ENCODE measurements around the gene MTM1.

The MTM1 gene

DNA sequence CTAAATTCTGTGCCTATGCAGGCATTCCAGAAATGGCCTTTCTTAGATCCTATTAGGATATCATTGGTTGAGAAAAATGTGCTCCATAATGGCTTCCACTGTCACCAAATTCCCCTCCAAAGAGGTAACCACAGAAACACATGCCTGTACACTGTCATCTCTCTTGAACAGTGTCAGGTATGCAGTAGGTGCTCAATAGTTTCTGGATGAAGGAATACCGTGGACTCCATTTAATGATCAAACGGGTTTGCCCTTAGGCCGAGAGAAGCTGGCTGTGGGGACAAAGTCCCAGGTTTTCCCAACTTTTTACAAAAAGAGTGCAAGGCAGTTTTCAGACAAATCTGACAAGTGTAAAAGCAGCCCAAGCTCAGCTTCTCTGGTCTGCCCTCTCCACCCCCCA is 16.5 kb upstream of the MTM1 start:
- DNase-seq = no peak
- ChIA-PET CTCF (interaction anchor here (1.1 kb wide), 1 partner anchor 12 kb away, joined by 3 read pairs; no protein-coding TSS in a partner anchor), POLR2A (no interaction called here)
- H3K4me3 ChIP-seq (ENCODE audit: control insufficient read depth in 1 of 7, extremely low read depth in 1 of 7, insufficient read depth in 4 of 7, low read depth in 2 of 7, low read length in 6 of 7) = no peak overlapping the region
- H3K27me3 ChIP-seq (replicated peaks in 2 of 5; ENCODE audit: control insufficient read depth in 4 of 5, insufficient read depth in 5 of 5, low read length in 4 of 5) = peaks cover 0 to 3% (median 0%) of the 10 kb centered on the region in 5 experiments
- H3K4me1 ChIP-seq (ENCODE audit: control extremely low read depth in 1 of 4, control insufficient read depth in 4 of 4, insufficient read depth in 4 of 4, low read length in 3 of 4) = peaks cover 0 to 13% (median 9%) of the 10 kb centered on the region in 4 experiments
- H3K27ac ChIP-seq (ENCODE audit: insufficient read depth in 1 of 2, low read depth in 1 of 2, low read length in 2 of 2, poor library complexity in 1 of 2, severe bottlenecking in 2 of 2) = no peak overlapping the region
- no peaks in the 10 kb centered on the region for H3K36me3 ChIP-seq (ENCODE audit: control insufficient read depth in 4 of 4, insufficient read depth in 4 of 4, low read length in 3 of 4)
- 92% methylated on average over 3 of the region's 3 CpGs for WGBS (ENCODE audit: insufficient coverage)
- no peaks in the 10 kb centered on the region for H3K9me3 ChIP-seq (ENCODE audit: control extremely low read depth in 1 of 5, control insufficient read depth in 4 of 5, insufficient read depth in 2 of 5, low read depth in 1 of 5, low read length in 4 of 5)

DNA sequence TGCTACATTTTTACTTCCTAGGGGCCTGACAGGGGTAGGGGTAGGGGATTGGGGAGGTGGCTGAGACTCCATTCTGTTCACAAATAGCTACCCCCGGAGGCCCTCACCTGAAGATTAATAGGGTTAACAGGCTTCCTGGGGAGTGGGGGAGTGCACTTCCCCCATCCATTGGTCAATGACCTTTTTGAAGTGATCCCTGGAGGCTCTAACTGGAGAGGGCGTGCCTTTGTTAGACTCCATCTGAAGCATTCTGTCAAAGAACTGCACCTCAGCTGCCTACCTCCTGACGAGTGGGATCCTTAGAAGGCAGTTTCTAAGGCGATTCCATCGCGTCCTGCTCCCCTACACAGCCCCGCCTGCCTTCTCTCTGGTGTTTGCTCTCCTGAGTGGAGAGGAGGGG is 10.0 kb upstream of the MTM1 start:
- H3K4me3 ChIP-seq (ENCODE audit: control insufficient read depth in 1 of 7, extremely low read depth in 1 of 7, insufficient read depth in 4 of 7, low read depth in 2 of 7, low read length in 6 of 7) = no peak overlapping the region
- no peaks in the 10 kb centered on the region for H3K9me3 ChIP-seq (ENCODE audit: control extremely low read depth in 1 of 5, control insufficient read depth in 4 of 5, insufficient read depth in 2 of 5, low read depth in 1 of 5, low read length in 4 of 5)
- CTCF ChIA-PET = interaction anchor here (1.2 kb wide), 1 partner anchor 14 kb away, joined by 3 read pairs; no protein-coding TSS in a partner anchor
- no peaks in the 10 kb centered on the region for H3K4me1 ChIP-seq (ENCODE audit: control extremely low read depth in 1 of 4, control insufficient read depth in 4 of 4, insufficient read depth in 4 of 4, low read length in 3 of 4)
- H3K27ac ChIP-seq (ENCODE audit: insufficient read depth in 1 of 2, low read depth in 1 of 2, low read length in 2 of 2, poor library complexity in 1 of 2, severe bottlenecking in 2 of 2) = no peak overlapping the region
- WGBS (ENCODE audit: insufficient coverage) = 75% methylated on average over 1 of the region's 7 CpGs
- H3K27me3 ChIP-seq (replicated peaks in 2 of 5; ENCODE audit: control insufficient read depth in 4 of 5, insufficient read depth in 5 of 5, low read length in 4 of 5) = no peaks in the 10 kb centered on the region
- no peaks in the 10 kb centered on the region for H3K36me3 ChIP-seq (ENCODE audit: control insufficient read depth in 4 of 4, insufficient read depth in 4 of 4, low read length in 3 of 4)
- POLR2A ChIA-PET = no interaction called here
- no peak for DNase-seq

DNA sequence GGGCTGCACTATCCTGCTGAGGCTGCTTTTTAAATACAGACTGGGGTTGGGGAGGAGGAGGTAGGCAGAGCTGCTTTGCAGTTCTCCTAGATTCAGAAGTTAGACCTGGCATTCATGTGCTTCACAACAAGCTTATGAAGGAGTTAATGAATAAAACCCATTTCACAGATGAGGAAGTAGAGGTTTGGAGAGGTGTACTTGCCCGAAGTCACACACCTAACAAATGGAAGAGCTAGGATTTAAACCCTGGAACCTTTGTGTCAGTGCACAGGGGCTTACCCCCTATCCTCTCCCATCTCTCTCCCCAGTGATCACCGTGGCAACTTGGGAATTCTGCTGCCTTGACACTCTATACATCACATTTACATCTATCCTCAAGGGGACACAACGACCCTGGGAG is 3.6 kb upstream of the MTM1 start:
- H3K36me3 ChIP-seq (ENCODE audit: control insufficient read depth in 4 of 4, insufficient read depth in 4 of 4, low read length in 3 of 4) = no peaks in the 10 kb centered on the region
- no peak for DNase-seq
- H3K4me1 ChIP-seq (ENCODE audit: control extremely low read depth in 1 of 4, control insufficient read depth in 4 of 4, insufficient read depth in 4 of 4, low read length in 3 of 4) = peaks cover 4 to 7% (median 5%) of the 10 kb centered on the region in 4 experiments
- ChIA-PET CTCF (no interaction called here), POLR2A (no interaction called here)
- H3K9me3 ChIP-seq (ENCODE audit: control extremely low read depth in 1 of 5, control insufficient read depth in 4 of 5, insufficient read depth in 2 of 5, low read depth in 1 of 5, low read length in 4 of 5) = no peaks in the 10 kb centered on the region
- 40% methylated on average over 1 of the region's 3 CpGs for WGBS (ENCODE audit: insufficient coverage)
- H3K27ac ChIP-seq (ENCODE audit: insufficient read depth in 1 of 2, low read depth in 1 of 2, low read length in 2 of 2, poor library complexity in 1 of 2, severe bottlenecking in 2 of 2) = no peak overlapping the region
- peaks cover 0 to 6% (median 0%) of the 10 kb centered on the region in 5 experiments for H3K27me3 ChIP-seq (replicated peaks in 2 of 5; ENCODE audit: control insufficient read depth in 4 of 5, insufficient read depth in 5 of 5, low read length in 4 of 5)
- no peak overlapping the region for H3K4me3 ChIP-seq (ENCODE audit: control insufficient read depth in 1 of 7, extremely low read depth in 1 of 7, insufficient read depth in 4 of 7, low read depth in 2 of 7, low read length in 6 of 7)

DNA sequence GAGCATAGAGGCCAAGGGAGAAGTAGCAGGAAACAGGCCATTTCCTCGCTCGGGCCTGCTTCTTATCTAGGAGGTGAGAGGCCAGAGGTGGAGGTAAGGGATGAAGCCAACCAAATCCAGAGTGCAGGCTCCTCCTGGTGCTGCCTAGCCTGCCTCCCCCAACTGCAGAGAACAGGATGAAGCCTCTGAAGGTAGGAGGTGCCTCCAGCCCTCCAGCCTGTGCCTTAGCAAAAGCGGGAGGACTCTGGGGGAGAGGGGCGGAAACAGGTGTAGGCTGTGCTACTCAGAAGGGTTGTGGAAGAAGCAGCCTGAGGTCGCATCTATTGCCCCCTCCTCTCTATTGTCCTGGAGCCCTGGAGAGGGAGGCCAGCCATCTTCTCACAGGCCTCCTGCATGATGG is 2.9 kb upstream of the MTM1 start:
- CTCF ChIA-PET = no interaction called here
- no peaks in the 10 kb centered on the region for H3K9me3 ChIP-seq (ENCODE audit: control extremely low read depth in 1 of 5, control insufficient read depth in 4 of 5, insufficient read depth in 2 of 5, low read depth in 1 of 5, low read length in 4 of 5)

DNA sequence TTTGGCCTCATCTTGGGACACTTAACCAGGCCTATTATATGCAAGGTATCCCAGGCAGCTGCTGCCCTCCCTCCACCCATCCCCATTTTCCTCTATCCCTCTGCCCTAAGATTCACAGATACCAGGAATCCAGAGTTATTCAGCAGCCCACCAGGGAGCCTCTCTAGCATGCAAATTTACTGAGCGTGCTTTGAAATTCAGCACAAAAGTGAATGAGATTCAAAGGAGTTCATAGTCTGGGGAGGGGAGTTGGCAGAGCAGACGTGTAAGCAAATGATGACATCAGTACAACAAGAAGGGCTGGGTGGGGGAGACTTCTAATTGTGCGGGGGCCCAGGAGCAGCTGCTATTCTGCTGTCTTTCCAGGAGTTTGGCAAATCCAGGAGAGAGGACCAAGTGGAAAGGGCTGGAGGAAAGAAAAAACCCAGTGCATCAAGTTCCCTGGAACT is 1.7 kb upstream of the MTM1 start:
- no peaks in the 10 kb centered on the region for H3K9me3 ChIP-seq (ENCODE audit: control extremely low read depth in 1 of 5, control insufficient read depth in 4 of 5, insufficient read depth in 2 of 5, low read depth in 1 of 5, low read length in 4 of 5)
- H3K4me3 ChIP-seq (ENCODE audit: control insufficient read depth in 1 of 7, extremely low read depth in 1 of 7, insufficient read depth in 4 of 7, low read depth in 2 of 7, low read length in 6 of 7) = no peak overlapping the region
- 70% methylated on average over 3 of the region's 3 CpGs for WGBS (ENCODE audit: insufficient coverage)
- H3K4me1 ChIP-seq (ENCODE audit: control extremely low read depth in 1 of 4, control insufficient read depth in 4 of 4, insufficient read depth in 4 of 4, low read length in 3 of 4) = peaks cover 11 to 22% (median 19%) of the 10 kb centered on the region in 4 experiments
- POLR2A ChIA-PET = no interaction called here
- DNase-seq = no peak
- CTCF ChIA-PET = interaction anchor here (1.5 kb wide), 1 partner anchor 23 kb away, joined by 4 read pairs; no protein-coding TSS in a partner anchor
- no peak overlapping the region for H3K27ac ChIP-seq (ENCODE audit: insufficient read depth in 1 of 2, low read depth in 1 of 2, low read length in 2 of 2, poor library complexity in 1 of 2, severe bottlenecking in 2 of 2)
- H3K36me3 ChIP-seq (ENCODE audit: control insufficient read depth in 4 of 4, insufficient read depth in 4 of 4, low read length in 3 of 4) = no peaks in the 10 kb centered on the region
- H3K27me3 ChIP-seq (replicated peaks in 2 of 5; ENCODE audit: control insufficient read depth in 4 of 5, insufficient read depth in 5 of 5, low read length in 4 of 5) = peaks cover 0 to 6% (median 0%) of the 10 kb centered on the region in 5 experiments

More for the DNA sequence above, 2.9 kb upstream of the MTM1 start:
- DNase-seq = no peak
- Histone ChIP-seq H3K4me1 (ENCODE audit: control extremely low read depth in 1 of 4, control insufficient read depth in 4 of 4, insufficient read depth in 4 of 4, low read length in 3 of 4) (peaks cover 10 to 12% (median 11%) of the 10 kb centered on the region in 4 experiments), H3K27ac (ENCODE audit: insufficient read depth in 1 of 2, low read depth in 1 of 2, low read length in 2 of 2, poor library complexity in 1 of 2, severe bottlenecking in 2 of 2) (no peak overlapping the region), H3K4me3 (ENCODE audit: control insufficient read depth in 1 of 7, extremely low read depth in 1 of 7, insufficient read depth in 4 of 7, low read depth in 2 of 7, low read length in 6 of 7) (no peak overlapping the region), H3K27me3 (replicated peaks in 2 of 5; ENCODE audit: control insufficient read depth in 4 of 5, insufficient read depth in 5 of 5, low read length in 4 of 5) (peaks cover 0 to 6% (median 0%) of the 10 kb centered on the region in 5 experiments), H3K36me3 (ENCODE audit: control insufficient read depth in 4 of 4, insufficient read depth in 4 of 4, low read length in 3 of 4) (no peaks in the 10 kb centered on the region)
- POLR2A ChIA-PET = no interaction called here
- 100% methylated on average over 4 of the region's 5 CpGs for WGBS (ENCODE audit: insufficient coverage)

DNA sequence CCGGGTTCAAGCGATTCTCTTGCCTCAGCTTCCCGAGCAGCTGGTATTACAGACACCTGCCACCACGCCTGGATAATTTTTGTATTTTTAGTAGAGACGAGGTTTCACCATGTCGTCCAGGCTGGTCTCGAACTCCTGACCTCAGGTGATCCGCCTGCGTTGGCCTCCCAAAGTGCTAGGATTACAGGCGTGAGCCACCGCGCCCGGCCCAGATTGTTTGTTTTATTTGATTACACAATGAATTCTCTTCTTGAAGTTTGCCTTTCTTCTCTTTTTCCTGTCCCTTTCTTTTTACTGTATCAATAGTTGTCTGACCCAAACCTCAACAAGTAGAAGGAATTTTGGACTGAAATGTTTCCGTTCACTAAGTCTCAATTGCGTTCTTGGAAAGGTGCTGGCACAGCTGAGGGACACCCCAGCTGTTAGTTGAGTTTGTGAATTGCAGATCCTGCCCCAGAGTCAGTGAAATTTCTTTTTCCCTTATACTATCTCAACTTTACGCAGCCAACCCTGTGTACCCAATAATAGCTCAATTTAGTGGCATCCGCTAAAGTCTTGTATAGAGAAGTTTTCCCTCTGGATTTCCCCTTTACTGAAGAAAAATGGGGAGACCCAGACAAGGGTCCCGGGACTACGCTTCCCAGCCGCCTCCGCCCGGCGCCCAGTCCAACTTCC is 639 bp upstream of the MTM1 start:
- peak overlapping the region in 4 of 7 experiments; percentile 26 to 60 (median 44) for H3K4me3 ChIP-seq (ENCODE audit: control insufficient read depth in 1 of 7, extremely low read depth in 1 of 7, insufficient read depth in 4 of 7, low read depth in 2 of 7, low read length in 6 of 7)
- no peaks in the 10 kb centered on the region for H3K36me3 ChIP-seq (ENCODE audit: control insufficient read depth in 4 of 4, insufficient read depth in 4 of 4, low read length in 3 of 4)
- ChIA-PET CTCF (no interaction called here), POLR2A (no interaction called here)
- no peak overlapping the region for H3K27ac ChIP-seq (ENCODE audit: insufficient read depth in 1 of 2, low read depth in 1 of 2, low read length in 2 of 2, poor library complexity in 1 of 2, severe bottlenecking in 2 of 2)
- no peak for DNase-seq
- 68% methylated on average over 21 of the region's 23 CpGs for WGBS (ENCODE audit: insufficient coverage)
- no peaks in the 10 kb centered on the region for H3K9me3 ChIP-seq (ENCODE audit: control extremely low read depth in 1 of 5, control insufficient read depth in 4 of 5, insufficient read depth in 2 of 5, low read depth in 1 of 5, low read length in 4 of 5)
- peaks cover 17 to 32% (median 27%) of the 10 kb centered on the region in 4 experiments for H3K4me1 ChIP-seq (ENCODE audit: control extremely low read depth in 1 of 4, control insufficient read depth in 4 of 4, insufficient read depth in 4 of 4, low read length in 3 of 4)
- peaks cover 0 to 6% (median 0%) of the 10 kb centered on the region in 5 experiments for H3K27me3 ChIP-seq (replicated peaks in 2 of 5; ENCODE audit: control insufficient read depth in 4 of 5, insufficient read depth in 5 of 5, low read length in 4 of 5)

DNA sequence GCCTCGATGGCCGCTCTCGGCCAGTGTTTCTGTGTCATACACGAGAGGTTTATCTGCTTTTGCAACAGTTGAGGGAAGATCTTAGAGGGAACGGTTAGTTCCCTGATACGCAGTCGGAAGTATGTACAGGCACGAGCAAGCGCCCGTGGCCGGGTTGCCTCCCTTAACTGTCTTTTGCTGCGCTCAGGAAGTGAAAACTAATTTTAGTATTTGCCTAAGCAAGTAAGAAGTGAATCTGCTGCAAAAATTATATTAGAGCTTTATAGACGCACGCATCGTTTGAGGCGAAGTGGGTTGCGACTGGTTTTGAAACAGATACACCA is 695 bp downstream of the MTM1 start:
- Histone ChIP-seq H3K9me3 (ENCODE audit: control extremely low read depth in 1 of 5, control insufficient read depth in 4 of 5, insufficient read depth in 2 of 5, low read depth in 1 of 5, low read length in 4 of 5) (no peaks in the 10 kb centered on the region), H3K27me3 (replicated peaks in 2 of 5; ENCODE audit: control insufficient read depth in 4 of 5, insufficient read depth in 5 of 5, low read length in 4 of 5) (peaks cover 0 to 6% (median 0%) of the 10 kb centered on the region in 5 experiments), H3K4me1 (ENCODE audit: control extremely low read depth in 1 of 4, control insufficient read depth in 4 of 4, insufficient read depth in 4 of 4, low read length in 3 of 4) (peaks cover 17 to 46% (median 34%) of the 10 kb centered on the region in 4 experiments), H3K4me3 (ENCODE audit: control insufficient read depth in 1 of 7, extremely low read depth in 1 of 7, insufficient read depth in 4 of 7, low read depth in 2 of 7, low read length in 6 of 7) (peak overlapping the region; percentile 60 to 84 (median 78)), H3K27ac (ENCODE audit: insufficient read depth in 1 of 2, low read depth in 1 of 2, low read length in 2 of 2, poor library complexity in 1 of 2, severe bottlenecking in 2 of 2) (peak overlapping the region; percentile 67 to 82), H3K36me3 (ENCODE audit: control insufficient read depth in 4 of 4, insufficient read depth in 4 of 4, low read length in 3 of 4) (no peaks in the 10 kb centered on the region)
- ChIA-PET POLR2A (no interaction called here), CTCF (interaction anchor here (1.7 kb wide), 1 partner anchor 76 kb away, joined by 4 read pairs; no protein-coding TSS in a partner anchor)
- peak in 2 of 3 donors; percentile 62 to 72 for DNase-seq
- WGBS (ENCODE audit: insufficient coverage) = 39% methylated on average over 16 of the region's 17 CpGs
